GM18858 (cell line): ENCODE results near the gene CORT.
"Not testable (repeated sequence)": the region's sequence is repeated elsewhere in the genome, so short reads cannot be mapped to it uniquely, and the experiment has no call there.

Experiments used
- ATAC-seq: cut with Tn5 transposase; IDR thresholded peaks from one replicate; pipeline ENCODE4 v1.9.1; 2021; ENCODE audit not compliant: unreplicated experiment

CORT gene

GRCh38 chr1:10474309-10474612 is 24.4 kb downstream of the CORT start:
- ATAC-seq: not testable (repeated sequence)

DNA sequence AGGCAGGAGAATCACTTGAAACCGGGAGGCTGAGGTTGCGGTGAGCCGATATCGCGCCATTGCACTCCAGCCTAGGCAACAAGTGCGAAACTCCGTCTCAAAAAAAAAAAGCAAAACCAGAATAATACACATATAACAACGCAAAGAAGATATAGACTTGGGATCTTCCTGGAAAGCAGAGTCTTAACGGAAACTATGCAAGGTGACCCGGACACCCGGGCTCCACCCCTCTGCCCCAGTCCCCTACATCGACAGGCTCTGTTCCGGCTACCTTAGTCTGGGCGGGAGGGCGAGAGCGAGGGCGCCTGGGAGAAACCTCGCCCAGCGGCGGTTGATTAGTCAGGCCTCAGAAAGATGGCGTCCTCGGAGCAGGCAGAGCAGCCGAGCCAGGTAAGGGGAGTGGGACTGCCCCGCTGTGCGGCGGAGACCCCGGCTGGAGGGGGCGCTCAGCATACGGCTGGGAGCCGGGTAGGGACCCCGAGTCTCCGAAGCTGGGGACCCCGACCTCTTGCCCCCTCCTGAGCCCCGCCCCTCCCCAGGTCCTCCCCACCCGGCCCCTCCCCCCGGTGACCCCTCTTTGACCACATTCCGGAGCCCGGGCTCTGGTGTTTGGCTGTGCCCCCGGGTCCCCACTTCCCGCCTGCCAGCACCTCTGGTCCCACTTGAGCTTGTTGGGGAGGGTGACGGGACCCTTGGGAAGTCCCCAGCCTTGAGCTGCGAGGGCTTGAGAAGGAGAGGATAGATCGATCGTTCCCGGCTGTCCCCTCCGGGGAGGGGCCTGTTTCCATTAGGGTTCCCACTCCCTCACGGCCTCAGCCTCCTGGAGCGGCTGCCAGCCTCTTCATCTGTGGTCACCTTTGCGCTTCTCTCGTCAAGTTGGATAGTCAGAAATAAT is 25.0 kb downstream of the CORT start, which contains the start of gene PEX14:
PEX14 (plus strand) TSS at position 338 of the 895 bp plus-strand sequence; CDS start at position 355, 17 bp downstream.
- ATAC-seq: peak; percentile 54

DNA sequence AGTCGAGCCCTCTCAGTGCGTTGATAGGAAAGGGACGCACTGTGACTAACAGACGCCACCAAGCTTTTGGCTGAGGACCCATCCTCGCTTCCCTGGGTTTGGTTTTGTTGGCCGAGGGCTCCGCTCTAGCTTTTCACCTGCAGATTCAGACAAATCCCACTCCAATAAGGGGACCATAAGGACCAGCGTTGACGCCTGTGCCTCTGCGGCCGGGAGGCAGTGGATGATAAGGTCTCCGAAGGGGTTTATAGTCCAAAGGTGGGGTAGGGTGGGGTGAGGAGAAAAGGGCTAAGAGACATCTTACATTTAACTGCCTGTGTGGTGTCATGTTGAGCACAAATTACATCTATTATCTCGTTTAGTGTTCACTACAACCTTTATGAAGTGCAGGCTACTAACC is 25.7 kb downstream of the CORT start:
- ATAC-seq: no peak

DNA sequence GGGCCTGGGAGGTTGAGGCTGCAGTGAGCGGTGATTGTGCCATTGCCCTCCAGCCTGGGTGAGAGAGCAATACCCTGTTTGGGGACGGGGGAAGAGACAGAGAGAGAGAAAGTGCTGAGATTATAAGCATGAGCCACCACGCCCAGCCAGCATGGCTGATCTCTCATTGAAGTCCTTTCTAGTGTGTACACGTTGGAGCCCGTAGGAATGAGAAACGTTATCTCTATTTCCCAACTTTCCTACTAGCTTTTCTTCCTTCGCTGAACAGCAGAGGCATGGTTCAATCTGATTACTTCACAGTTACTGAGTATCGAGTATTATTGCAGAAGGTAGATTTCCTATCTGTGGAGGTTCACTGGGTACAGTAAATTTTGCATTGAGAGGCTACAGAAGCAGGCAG is 29.5 kb downstream of the CORT start:
- no peak for ATAC-seq

GRCh38 chr1:10480614-10481013 is 30.8 kb downstream of the CORT start:
- no peak for ATAC-seq

GRCh38 chr1:10484521-10484920 is 34.7 kb downstream of the CORT start:
- no peak for ATAC-seq

DNA sequence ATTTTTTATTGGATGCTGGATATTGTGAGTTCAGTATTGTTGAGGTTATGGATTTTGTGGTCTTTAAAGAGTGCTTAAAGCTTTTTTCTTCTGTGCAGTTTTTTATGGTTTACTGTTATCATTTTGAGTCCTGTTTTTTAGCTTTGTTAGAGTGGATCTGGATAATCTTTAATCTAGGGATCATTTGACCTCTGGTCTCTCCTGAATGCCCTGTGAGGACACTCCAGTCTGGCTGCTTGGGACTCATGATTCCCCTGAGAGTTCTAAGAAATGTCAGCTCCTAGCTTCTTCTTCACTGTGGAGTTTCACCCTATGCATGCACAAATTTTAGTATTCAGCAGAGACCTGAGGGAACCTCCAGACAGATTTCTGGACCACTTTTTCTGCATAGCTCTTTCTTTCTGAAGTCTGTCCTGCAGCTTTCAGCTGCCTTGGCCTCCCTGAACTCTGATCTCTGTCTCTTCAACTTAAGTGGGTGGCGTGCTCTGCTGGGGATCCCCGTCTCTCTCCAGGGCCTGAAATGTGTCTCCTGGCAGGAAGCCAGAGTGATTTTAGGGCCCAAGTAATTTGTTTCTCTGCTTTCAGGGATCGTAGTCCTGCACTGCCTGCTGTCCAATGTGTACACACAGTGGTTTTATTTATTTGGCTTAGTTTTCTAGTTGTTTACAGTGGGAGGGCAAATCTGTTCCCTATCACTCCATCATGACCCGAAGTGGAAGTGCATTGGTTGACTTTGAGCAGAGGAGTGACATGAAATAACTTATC is 39.6 kb downstream of the CORT start:
- ATAC-seq: no peak

- no peak for ATAC-seq
These were observed 40.6 kb downstream of the CORT start for GRCh38 chr1:10490286-10490970.

DNA sequence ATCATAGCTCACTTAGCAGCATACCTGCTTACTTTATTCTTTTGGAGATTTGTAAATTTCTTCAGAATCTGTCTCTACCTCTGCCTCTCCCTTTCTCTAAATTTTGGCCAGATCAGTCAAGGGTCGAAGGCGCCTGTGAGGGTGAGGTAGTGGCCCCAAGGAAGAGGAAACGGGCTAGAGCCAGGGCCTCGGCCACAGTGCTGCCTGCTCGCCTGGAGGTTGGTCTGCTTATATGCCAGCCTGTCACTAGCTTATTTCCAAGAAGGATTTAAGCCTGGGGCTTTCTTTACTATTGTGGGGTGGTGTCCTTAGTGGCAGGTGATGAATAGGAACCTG is 44.6 kb downstream of the CORT start:
- ATAC-seq: no peak

GRCh38 chr1:10494754-10495474 is 45.1 kb downstream of the CORT start:
- ATAC-seq: peak; percentile 71

GRCh38 chr1:10495475-10495817 is 45.6 kb downstream of the CORT start:
- ATAC-seq: no peak

DNA sequence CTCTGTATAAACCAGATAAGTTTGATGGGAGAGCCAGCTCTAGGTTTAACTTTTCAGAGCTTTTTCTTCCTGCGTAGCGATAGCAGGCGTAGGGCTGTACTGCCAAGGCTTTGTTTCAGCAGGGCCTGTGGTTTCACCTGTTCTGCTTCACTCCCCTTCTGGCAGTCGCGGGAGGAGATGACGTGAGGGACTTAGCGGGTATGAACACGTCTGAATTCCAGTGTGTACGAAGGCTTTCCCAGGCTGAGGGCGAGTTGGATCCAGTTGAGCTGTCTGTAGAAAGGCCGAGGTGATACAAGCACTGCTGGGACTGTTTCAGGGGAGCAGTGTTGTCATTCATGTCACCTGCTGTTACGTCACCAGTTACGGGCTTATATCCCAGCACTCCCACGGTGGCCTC is 46.1 kb downstream of the CORT start:
- no peak for ATAC-seq

- no peak for ATAC-seq
These were observed 47.3 kb downstream of the CORT start for GRCh38 chr1:10497109-10497508.

DNA sequence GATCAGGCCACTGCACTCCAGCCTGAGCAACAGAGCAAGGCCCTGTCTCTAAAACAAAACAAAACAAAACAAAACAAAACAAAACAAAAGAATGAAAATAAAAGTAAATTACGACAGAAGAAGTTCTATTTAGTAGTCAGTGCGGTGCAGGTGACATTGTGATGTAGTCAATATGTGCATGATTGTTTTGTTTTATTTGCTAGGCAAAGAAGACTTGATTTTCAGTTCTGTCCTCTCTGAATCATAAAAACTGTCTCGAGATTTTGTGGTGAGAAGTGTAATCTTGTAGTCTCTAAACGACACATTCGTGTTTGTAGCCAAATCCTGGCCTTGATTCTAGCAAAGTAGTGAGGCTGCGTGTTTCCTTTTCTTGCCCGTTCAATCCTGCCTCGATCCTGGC is 48.4 kb downstream of the CORT start:
- ATAC-seq: no peak
